Measurements from ENCODE around the gene HOXA3.

The HOXA3 gene

GRCh38 chr7:27091941-27092818, 60.2 kb downstream of the HOXA3 start:
- no peak for DNase-seq (ENCODE audit: low read depth in 3 of 3)

GRCh38 chr7:27091105-27091504, 61.3 kb downstream of the HOXA3 start:
- DNase-seq (ENCODE audit: low read depth in 3 of 3) = no peak

GRCh38 chr7:27088002-27088922, 64.1 kb downstream of the HOXA3 start:
- DNase-seq (ENCODE audit: low read depth in 3 of 3) = no peak

GRCh38 chr7:27083646-27084045, 68.7 kb downstream of the HOXA3 start:
- DNase-seq (ENCODE audit: low read depth in 3 of 3) = no peak

GRCh38 chr7:27082171-27082570, 70.2 kb downstream of the HOXA3 start:
- DNase-seq (ENCODE audit: low read depth in 3 of 3) = no peak

- no peak for DNase-seq (ENCODE audit: low read depth in 3 of 3)
These were observed 71.4 kb downstream of the HOXA3 start for GRCh38 chr7:27080844-27081436.

GRCh38 chr7:27079234-27079975, 73.0 kb downstream of the HOXA3 start:
- no peak for DNase-seq (ENCODE audit: low read depth in 3 of 3)

- DNase-seq (ENCODE audit: low read depth in 3 of 3) = no peak
These were observed 73.7 kb downstream of the HOXA3 start for GRCh38 chr7:27078616-27079233.

- DNase-seq (ENCODE audit: low read depth in 3 of 3) = no peak
These were observed 79.3 kb downstream of the HOXA3 start for GRCh38 chr7:27073076-27073475.

GRCh38 chr7:27071622-27072390, 80.6 kb downstream of the HOXA3 start:
- DNase-seq (ENCODE audit: low read depth in 3 of 3) = no peak

- no peak for DNase-seq (ENCODE audit: low read depth in 3 of 3)
These were observed 84.1 kb downstream of the HOXA3 start for GRCh38 chr7:27068259-27068658.

- DNase-seq (ENCODE audit: low read depth in 3 of 3) = no peak
These were observed 86.2 kb downstream of the HOXA3 start for GRCh38 chr7:27066148-27066547.

GRCh38 chr7:27065709-27066108, 86.7 kb downstream of the HOXA3 start:
- no peak for DNase-seq (ENCODE audit: low read depth in 3 of 3)

- DNase-seq (ENCODE audit: low read depth in 3 of 3) = no peak
These were observed 87.7 kb downstream of the HOXA3 start for GRCh38 chr7:27064661-27065060.

- DNase-seq (ENCODE audit: low read depth in 3 of 3) = no peak
These were observed 88.2 kb downstream of the HOXA3 start for GRCh38 chr7:27064159-27064558.

- no peak for DNase-seq (ENCODE audit: low read depth in 3 of 3)
These were observed 89.4 kb downstream of the HOXA3 start for GRCh38 chr7:27062946-27063345.
